RWPE1 (cell line): ENCODE data around the gene SLC4A3.

Experiments used
- CTCF ChIA-PET: fragments of 350-600 bp; sonication (Branson Sonifier 250); formaldehyde crosslinking; extraction: SDS; loops from one replicate; lab custom pipeline; 2021; lab: Yijun Ruan, JAX
- POLR2A ChIA-PET: fragments of 400-600 bp; formaldehyde crosslinking; extraction: SDS; loops from one replicate; lab custom pipeline; 2020; ENCODE audit warnings: antibody characterized with exemption; ENCODE audit not compliant: low non-redundant PET; lab: Yijun Ruan, JAX
- DNase-seq: peaks from one replicate; pipeline ENCODE4 v3.0.0; 2012; ENCODE audit warnings: low spot score
- H3K27ac ChIP-seq: fragments of 450-650 bp; 2 replicates; pipeline ENCODE4 v1.5.1; 2017
- TF ChIP-seq, protein P1 (sequence below): fragments of 450-650 bp; conservative IDR thresholded peaks from 2 replicates; pipeline ENCODE4 v1.5.1; 2017; ENCODE audit warnings: low read depth, mild to moderate bottlenecking

Gene SLC4A3

DNA sequence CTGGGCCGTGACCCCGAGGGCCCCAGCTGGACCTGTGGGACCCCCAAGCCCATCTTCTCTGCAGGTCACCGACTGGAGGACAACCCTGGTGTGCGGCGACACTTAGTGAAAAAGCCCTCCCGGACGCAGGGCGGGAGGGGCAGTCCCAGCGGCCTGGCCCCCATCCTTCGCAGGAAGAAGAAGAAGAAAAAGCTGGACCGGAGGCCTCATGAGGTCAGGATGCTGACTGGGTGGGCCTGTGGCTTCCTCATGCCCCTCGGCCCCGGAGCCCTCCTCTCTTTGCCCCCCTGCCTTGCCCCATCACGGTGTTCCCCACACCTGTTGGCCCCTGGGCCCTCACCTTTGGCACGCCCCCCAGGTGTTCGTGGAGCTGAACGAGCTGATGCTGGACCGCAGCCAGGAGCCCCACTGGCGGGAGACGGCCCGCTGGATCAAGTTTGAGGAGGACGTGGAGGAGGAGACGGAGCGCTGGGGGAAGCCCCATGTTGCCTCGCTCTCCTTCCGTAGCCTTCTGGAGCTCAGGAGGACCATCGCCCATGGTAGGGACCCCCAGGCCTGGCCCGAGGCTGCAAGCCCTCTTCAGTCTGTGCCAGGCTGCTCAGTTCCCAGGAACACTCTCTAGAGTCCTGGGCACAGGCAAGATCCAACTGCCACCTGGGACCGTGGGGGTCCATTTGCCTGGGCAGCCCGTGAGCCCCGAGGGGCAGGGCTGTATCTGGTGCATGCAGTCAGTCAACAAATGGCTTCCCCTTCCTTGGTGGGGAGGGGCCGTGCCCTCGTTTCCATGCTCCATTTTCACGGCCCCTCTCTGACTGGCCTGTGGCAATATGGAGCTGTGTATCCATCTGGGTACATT is 4.7 kb downstream of the SLC4A3 start:
- CTCF ChIA-PET: no interaction called here
- H3K27ac ChIP-seq: no peak overlapping the region
- no peak for DNase-seq
- POLR2A ChIA-PET: no interaction called here
- TF ChIP-seq, protein P1, sequence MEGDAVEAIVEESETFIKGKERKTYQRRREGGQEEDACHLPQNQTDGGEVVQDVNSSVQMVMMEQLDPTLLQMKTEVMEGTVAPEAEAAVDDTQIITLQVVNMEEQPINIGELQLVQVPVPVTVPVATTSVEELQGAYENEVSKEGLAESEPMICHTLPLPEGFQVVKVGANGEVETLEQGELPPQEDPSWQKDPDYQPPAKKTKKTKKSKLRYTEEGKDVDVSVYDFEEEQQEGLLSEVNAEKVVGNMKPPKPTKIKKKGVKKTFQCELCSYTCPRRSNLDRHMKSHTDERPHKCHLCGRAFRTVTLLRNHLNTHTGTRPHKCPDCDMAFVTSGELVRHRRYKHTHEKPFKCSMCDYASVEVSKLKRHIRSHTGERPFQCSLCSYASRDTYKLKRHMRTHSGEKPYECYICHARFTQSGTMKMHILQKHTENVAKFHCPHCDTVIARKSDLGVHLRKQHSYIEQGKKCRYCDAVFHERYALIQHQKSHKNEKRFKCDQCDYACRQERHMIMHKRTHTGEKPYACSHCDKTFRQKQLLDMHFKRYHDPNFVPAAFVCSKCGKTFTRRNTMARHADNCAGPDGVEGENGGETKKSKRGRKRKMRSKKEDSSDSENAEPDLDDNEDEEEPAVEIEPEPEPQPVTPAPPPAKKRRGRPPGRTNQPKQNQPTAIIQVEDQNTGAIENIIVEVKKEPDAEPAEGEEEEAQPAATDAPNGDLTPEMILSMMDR: no peak

DNA sequence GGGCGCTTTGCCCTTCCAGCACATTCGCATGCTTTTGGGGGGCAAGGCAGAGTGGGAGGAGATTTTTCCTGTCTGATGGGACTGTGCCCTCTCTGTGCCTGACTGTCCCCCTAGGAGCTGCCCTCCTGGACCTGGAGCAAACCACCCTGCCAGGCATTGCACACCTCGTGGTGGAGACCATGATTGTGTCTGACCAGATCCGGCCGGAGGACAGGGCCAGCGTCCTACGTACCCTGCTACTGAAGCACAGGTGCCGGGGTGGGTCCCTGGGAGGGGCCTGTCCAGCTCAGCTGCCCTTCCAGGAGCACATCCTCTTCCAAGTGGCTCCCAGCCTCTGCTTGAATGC is 5.3 kb downstream of the SLC4A3 start:
- TF ChIP-seq, protein P1: no peak
- ChIA-PET CTCF (no interaction called here), POLR2A (no interaction called here)
- no peak for DNase-seq
- no peak overlapping the region for H3K27ac ChIP-seq

DNA sequence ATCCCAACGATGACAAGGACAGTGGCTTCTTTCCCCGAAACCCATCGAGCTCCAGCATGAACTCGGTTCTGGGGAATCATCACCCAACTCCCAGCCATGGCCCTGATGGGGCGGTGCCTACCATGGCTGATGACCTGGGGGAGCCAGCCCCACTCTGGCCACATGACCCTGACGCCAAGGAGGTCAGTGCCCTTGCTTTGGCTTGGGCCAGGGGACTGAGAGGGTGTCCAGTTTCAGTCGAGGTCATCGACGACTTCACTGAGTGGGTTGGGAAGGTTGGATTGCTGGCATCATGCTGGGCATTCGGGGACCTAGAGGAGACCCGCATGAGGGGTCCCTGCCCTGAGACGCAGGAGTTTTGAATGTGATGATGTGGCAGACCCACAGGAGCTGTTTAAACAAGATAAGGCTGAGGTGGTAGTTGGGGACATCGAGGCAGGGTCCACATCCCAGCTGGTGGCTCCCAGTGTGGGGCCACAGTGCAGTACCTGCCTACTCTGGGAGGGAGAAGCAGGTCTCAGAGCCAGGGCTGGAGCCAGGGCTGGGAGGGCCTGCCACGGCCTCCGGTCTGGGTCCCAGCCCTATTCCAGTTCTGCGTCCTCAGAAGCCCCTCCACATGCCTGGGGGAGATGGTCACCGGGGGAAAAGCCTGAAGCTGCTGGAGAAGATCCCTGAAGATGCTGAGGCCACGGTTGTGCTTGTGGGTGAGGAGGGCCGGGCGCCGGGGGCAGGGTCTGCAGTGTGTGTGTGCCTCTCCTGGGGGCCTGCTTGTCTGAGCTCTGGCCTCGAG is 6.0 kb downstream of the SLC4A3 start:
- CTCF ChIA-PET: interaction anchor here (0.6 kb wide), 2 partner anchors 17 to 537 kb away, joined by 3 to 4 read pairs; no protein-coding TSS in a partner anchor
- no peak for DNase-seq
- POLR2A ChIA-PET: no interaction called here
- TF ChIP-seq, protein P1: no peak
- H3K27ac ChIP-seq: no peak overlapping the region

DNA sequence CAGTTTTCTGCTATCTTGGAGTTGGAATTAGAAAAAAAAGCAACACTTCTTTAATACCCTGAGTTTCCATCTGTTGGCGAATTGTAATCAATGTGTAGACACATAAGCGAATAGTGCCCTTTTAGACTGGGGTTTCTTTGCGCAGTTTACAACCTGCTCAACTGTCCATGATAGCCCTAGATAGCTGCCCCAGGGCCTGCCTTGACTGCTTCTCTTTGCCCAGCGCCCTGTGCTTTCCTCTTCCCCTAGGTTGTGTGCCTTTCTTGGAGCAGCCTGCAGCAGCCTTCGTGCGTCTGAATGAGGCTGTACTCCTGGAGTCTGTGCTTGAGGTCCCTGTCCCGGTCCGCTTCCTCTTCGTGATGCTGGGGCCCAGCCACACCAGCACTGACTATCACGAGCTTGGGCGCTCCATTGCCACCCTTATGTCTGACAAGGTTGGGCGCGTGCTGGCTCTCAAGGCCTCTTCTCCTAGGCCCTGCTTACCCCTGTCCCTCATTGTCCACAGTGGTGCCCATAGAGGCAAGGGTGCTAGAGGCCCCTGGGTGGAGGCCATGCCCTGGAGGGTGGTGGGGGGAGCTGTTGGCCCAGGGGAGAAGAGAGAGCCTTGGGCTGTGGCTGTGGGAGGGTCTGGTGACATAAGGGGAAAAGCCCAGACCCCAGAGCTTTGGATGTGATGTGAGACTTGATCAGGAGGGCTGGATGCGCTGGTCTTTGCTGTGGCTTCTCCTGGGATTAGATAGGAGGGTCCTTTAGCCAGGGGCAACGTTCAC is 6.9 kb downstream of the SLC4A3 start:
- TF ChIP-seq, protein P1: no peak
- POLR2A ChIA-PET: interaction anchor here (0.8 kb wide), 1 partner anchor 10 kb away, joined by 3 read pairs; no protein-coding TSS in a partner anchor
- CTCF ChIA-PET: no interaction called here

DNA sequence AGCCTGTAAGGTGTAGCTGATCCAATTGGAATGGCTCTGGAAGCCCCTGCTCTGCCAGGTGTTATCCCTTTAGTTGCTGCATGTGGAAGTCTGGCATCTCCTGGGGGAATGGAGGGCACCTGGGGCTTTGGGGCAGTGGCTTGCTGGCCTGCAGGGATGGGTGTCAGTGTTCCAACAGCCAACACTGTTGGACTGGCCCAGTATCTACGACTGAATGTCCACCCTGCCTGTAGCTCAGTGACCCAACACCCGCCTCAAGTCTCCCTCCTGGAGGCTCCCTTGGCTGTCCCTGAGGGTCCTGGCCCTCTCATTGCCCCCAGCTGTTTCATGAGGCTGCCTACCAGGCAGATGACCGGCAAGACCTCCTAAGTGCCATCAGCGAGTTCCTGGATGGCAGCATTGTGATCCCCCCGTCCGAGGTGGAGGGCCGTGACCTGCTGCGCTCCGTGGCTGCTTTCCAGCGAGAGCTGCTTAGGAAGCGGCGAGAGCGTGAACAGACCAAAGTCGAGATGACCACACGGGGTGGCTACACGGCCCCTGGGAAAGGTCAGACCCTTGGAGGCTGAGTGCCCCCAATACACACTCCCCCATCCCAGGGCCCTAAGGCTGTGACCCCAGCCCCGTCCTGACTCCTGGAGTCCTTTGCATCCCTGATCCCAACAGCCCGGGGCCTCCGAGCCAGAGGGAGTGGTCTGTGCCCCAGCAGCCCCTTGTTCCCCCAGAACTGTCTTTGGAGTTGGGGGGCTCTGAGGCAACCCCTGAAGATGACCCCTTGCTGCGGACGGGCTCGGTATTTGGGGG is 7.7 kb downstream of the SLC4A3 start:
- ChIA-PET CTCF (no interaction called here), POLR2A (interaction anchor here (0.8 kb wide), 1 partner anchor 9 kb away, joined by 3 read pairs; no protein-coding TSS in a partner anchor)
- DNase-seq: no peak
- TF ChIP-seq, protein P1: no peak
- H3K27ac ChIP-seq: no peak overlapping the region

More for the DNA sequence above, 6.9 kb downstream of the SLC4A3 start:
- no peak for DNase-seq
- no peak overlapping the region for H3K27ac ChIP-seq
